ENCODE data around the gene HYCC2.
"Not testable (repeated sequence)": the region's sequence is repeated elsewhere in the genome, so short reads cannot be mapped to it uniquely, and the experiment has no call there.

The HYCC2 gene

DNA sequence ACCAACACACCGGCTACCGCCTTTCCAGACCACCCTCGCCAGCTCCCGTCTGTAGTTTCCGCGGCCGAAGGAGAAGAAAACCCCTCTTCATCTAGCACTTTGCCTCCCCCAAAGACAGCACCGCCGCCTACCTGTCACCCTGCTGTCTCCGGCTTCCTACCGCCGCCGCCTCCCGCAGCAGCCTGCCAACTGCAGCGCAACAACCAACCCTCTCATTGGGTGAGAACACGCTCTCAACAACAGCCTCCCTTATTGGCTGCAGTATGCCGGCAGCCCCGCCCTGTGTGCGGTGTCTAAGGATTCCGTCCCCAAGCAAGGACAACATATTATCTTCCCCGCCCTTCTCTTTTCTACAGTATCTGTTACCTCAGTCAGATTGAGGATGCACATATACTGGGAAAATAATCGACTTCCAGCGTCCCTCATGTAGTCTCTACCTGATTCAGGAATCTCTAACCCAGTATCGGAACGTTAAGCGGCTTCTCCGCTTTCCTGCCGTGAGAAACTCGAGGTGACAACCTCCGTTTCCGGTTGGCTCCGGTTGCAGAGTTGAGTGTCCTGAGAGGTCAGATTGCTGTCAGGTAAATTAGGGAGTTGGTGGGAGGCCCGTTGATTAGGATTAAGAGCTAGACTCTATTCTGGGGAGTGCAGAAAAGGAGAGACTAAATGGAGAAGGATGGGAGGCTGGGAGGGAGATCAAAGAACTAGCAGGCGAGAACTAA lies at the start of gene HYCC2, which contains the start of gene NDUFB3:
Gene HYCC2 (minus strand): TSS at position 193 of the 722 bp plus-strand sequence. CDS start 47,662 bp downstream, outside the sequence.
Gene NDUFB3 (plus strand): TSS at position 523 of the 722 bp plus-strand sequence. CDS start 6,882 bp downstream, outside the sequence.
- peak; percentile 96 for DNase-seq

DNA sequence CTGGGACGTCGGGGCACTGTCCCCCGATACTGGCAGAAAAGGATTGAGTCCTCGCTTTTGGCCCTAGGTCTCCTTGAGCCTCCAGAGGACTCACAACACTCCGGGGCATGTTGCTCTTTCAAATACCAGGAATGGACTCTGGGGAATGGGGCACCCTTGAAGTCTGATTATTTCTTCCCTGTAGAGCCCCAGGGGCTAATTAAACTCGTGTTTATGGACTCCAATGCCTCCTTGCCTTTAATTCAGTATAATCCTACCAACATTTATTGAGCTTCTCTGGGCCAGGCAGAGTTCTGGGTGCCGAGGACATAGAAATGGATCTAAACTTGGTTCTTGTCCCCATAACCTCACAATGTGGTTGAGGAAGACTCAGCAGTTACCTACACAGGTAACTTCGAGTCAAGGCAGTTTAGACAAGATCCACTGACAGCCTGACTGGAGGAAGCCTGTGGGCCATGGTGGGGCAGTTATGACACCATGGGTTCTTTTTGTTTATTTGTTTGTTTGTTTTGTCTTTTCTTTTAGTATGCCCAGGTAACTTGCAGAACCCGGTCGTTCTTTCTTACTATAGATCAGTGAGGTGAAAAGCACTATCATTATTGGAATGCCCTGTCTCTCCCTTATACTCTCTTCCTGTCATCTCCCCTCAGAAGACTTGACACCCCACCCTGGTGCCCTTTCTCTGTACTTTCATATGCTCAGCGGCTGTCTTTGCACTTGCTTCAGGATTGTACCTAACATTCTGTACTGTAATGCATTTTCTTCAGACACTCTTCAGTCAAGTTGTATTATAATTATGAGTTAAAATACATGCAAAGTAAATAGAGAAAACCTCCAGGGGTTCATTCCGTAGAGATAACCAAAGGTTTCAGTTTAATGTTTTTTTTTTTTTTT lies 47.7 kb upstream of the HYCC2 start:
- DNase-seq: peak; percentile 42

DNA sequence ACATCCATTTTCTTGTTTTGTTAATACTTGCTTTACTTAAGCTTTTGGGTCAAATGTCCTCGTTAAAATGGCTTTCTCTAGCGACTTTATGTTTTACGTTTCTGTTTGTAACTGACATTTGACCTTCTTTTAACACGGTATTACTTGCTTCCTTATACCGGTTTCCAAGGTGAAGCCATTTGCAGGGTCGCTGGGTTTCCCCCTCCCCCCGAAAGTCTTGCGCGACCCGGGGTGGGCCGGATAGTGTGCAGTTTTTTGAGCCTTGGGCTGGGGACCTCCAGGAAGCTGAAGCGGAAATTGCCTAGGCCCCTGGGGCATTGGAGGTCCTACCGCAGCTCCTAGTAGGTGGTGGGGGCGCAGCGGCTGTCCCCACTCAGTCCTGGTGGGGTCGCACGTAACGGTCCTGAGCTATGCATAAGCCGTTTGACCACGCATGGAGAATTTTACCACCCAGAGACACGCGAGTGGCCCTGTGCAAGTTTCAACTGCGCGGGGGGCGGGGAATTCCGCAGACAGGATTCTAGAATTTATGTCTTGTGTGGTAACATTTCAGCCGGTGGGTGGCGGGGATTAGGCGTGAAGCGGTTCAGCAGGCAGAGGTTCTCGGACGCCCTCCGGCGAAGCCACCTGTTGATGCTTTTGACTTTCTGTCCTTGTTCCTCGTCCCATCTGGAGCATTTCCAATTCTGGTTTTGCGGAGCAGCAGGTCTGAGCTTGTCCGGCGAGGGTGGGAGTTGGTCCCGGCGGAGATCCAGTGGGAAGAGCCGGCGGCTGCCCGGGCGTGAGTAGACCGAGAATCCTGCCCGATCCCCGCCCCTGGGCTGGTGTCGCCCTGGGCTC lies 46.9 kb upstream of the HYCC2 start:
- DNase-seq: peak; percentile 91

DNA sequence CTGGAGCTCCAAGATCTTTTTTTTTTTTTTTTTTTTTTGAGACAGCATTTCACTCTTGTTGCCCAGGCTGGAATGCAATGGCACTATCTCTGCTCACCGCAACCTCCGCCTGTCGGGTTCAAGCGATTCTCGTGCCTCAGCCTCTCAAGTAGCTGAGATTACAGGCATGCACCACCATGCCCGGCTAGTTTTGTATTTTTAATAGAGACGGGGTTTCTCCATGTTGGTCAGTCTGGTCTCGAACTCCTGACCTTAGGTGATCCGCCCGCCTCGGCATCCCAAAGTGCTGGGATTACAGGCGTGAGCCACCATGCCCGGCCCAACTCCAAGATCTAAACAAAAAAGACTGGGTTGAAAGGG lies 46.2 kb upstream of the HYCC2 start:
- DNase-seq: not testable (repeated sequence)

- DNase-seq: peak; percentile 86
Observed at GRCh38 chr2:201116959-201117734, 45.7 kb upstream of the HYCC2 start.

DNA sequence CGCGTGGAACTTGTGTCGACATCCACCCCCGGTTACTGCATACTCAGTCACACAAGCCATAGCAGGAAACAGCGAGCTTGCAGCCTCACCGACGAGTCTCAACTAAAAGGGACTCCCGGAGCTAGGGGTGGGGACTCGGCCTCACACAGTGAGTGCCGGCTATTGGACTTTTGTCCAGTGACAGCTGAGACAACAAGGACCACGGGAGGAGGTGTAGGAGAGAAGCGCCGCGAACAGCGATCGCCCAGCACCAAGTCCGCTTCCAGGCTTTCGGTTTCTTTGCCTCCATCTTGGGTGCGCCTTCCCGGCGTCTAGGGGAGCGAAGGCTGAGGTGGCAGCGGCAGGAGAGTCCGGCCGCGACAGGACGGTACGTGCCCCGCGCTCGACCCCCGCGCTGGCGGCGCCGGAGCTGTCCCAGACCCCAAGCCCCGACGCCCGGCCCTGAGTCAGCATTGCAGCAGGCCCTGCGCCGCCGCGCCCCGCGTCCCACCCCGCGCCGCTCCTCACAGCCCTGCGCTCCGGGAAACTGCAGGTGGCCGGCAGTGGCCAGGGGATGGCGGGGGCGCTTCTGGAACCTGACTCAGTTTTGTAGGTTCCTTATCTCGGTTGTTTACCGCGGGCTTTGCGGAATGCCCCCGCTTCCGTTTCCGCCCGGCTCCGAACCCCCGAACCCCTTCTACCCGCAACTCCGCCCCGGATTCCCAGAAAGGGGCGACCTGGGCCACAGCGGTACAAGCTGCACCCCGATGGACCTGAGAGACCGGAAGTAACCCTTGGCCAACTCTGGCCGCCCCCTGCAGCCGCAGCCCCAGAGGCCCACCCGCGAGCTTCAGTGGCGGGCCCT lies 44.9 kb upstream of the HYCC2 start, which contains the start of gene CFLAR:
Gene CFLAR (plus strand): TSS at position 50 of the 844 bp plus-strand sequence. CDS start 13,702 bp downstream, outside the sequence.
- peak; percentile 90 for DNase-seq

GRCh38 chr2:201114846-201115245 lies 43.4 kb upstream of the HYCC2 start:
- no peak for DNase-seq

- no peak for DNase-seq
Observed at GRCh38 chr2:201114350-201114749, 42.9 kb upstream of the HYCC2 start.

DNA sequence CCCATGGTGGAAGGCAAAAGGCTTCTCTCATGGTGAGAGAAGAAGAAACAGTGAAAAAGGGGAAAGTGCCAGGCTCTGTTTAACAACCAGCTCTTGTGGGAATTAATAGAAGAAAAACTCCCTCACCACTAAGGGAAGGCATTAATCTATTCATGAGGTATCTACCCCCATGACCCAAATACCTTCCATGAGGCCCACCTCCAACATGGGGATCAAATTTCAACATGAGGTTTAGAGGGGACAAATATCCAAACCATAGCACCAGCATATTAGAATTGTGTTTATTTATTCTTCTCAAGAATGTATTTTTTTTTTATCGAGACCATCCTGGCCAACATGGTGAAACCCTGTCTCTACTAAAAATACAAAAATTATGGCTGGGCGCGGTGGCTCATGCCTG lies 39.6 kb upstream of the HYCC2 start:
- DNase-seq: no peak

GRCh38 chr2:201110615-201111014 lies 39.1 kb upstream of the HYCC2 start:
- DNase-seq: no peak

DNA sequence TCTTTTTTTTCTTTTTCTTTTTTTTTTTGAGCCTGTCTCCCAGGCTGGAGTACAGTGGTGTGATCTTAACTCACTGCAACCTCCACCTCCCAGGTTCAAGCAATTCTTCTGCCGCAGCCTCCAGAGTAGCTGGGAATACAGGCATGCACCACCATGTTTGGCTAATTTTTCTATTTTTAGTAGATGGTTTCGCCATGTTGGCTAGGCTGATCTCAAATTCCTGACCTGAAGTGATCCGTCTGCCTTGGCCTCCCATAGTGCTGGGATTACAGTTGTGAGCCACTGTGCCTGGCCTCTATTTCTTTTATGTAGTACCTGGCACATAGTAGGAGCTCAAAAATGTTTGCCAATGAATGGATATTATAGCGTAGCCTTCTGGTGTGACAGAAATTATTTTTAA lies 37.7 kb upstream of the HYCC2 start:
- DNase-seq: no peak

DNA sequence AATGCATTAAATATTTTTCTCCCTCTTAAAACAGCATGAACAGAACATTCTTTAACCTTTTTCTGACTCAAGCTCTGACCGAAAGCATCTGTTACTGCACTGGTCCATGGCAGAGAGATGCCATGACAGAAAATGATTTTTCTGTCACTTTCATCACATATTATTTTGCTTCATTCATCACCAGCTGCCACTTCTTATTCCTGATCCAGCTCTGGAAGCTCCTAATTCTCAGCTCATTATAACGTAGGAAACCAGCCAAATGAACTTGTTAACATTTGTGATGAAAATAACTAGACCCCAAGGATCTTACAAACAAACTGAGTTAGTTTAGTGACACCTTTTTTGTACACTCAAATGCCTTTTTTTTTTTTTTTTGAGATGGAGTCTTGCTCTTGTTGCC lies 36.9 kb upstream of the HYCC2 start:
- DNase-seq: no peak

- DNase-seq: no peak
Observed at GRCh38 chr2:201107624-201108023, 36.2 kb upstream of the HYCC2 start.

GRCh38 chr2:201105759-201106158 lies 34.3 kb upstream of the HYCC2 start:
- DNase-seq: no peak

DNA sequence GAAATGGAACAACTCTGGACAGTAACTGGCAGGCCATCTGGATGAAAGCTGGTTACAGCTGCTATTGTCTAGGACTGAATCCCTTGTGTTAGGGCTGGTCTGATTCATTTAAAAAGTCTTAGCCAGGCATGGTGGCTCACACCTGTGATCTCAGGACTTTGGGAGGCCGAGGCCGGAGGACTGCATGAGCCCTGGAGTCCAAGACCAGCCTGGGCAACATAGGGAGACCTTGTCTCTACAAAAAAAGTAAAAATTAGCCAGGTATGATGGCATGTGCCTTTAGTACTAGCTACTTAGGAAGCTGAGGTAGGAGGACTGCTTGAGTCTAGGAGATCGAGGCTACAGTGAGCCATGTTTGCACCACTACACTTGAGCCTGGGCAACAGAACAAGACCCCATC lies 29.0 kb upstream of the HYCC2 start:
- DNase-seq: no peak

- DNase-seq: no peak
Observed at GRCh38 chr2:201093573-201093972, 22.1 kb upstream of the HYCC2 start.

DNA sequence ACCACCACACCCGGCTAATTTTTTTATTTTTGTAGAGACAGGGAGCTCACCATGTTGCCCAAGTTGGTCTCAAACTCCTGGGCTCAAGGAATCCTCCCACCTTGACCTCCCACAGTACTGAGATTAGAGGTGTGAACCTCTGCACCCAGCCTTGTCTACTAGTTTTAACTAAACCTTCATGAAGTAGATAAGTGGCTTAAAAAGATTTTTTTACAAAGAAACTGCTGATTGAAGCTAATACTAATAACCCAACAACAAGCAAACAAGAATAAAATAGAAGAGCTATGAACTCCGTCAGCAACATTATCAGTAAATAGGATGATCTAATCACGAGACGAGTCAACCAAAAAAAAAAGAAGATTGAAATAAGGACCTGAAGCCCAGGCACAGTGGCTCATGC lies 19.1 kb upstream of the HYCC2 start:
- DNase-seq: no peak

DNA sequence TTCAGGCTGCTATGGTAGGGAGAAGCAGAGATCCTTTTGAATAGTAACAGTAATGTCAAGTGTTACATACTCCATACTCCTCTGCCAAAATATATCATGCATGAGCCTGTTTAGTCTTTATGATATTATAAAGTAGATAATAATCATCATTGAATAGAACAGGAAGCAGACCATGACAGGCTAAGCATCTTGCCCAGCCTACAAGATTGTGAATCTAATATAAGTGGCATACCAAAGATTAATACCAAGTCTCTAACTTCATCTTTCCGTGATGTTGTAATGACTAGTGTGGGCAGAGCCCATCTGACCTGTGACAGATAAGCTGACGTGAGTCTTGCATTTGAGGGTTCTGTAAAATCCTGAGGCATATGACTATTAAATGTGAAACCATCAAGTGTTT lies 13.4 kb upstream of the HYCC2 start:
- DNase-seq: no peak

GRCh38 chr2:201074996-201075395 lies 3.5 kb upstream of the HYCC2 start:
- DNase-seq: no peak

DNA sequence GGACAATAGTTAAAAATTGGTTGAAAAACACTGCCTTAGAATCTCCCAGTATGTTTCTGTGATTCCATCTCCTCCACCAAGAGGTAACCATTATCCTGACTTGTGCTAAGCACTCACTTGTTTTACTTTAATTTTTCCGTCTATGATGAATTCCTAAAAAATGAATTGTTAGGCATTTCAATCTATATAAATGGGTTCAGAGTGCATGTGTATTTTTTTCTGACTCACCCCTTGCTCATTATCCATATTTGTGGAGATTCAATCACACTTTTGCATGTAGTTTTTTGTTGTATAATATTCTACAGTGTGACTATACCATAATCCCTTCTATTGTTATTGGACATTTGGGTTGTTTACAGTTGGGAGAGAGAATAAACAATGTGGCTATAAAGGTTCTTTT lies 1.6 kb upstream of the HYCC2 start:
- DNase-seq: no peak

- no peak for DNase-seq
Observed at GRCh38 chr2:201072201-201072530, 695 bp upstream of the HYCC2 start.

Data from activated CD4-positive, alpha-beta T cell treated with anti-CD3 and anti-CD28 coated beads, Interleukin-2, amount 50 U/mL, for 16 hours (primary cell).